HG02884 (cell line): ENCODE data around the gene SRPX2.
"Not testable (repeated sequence)": the region's sequence is repeated elsewhere in the genome, so short reads cannot be mapped to it uniquely, and the experiment has no call there.

Experiments
- ATAC-seq: cut with Tn5 transposase; IDR thresholded peaks from one replicate; pipeline ENCODE4 v1.9.1; 2021; ENCODE audit warnings: mild to moderate bottlenecking, moderate library complexity; ENCODE audit not compliant: unreplicated experiment

SRPX2 gene

DNA sequence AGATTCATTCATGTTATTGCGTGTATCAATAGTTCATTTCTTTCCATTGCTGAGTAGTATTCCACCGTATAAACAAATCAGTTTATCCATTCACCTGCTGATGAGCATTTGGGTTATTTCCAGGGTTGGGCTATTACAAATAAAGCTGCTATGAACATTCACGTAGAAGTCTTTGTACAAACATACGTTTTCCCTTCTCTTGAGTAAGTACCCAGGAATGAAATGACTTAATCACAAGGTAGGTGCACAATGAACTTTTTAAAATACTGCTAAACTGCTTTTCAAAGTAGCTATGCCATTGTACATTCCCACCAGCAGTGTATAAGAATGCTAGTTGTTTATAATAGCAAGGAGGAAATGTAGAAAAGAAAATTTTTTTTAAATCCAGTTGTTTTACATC is 52.0 kb downstream of the SRPX2 start:
- no peak for ATAC-seq

- no peak for ATAC-seq
These were observed 52.8 kb downstream of the SRPX2 start for GRCh38 chrX:100696699-100697351.

GRCh38 chrX:100698551-100698950 is 54.6 kb downstream of the SRPX2 start:
- ATAC-seq = no peak

- peak; percentile 77 for ATAC-seq
These were observed 56.8 kb downstream of the SRPX2 start for GRCh38 chrX:100700809-100701208.

DNA sequence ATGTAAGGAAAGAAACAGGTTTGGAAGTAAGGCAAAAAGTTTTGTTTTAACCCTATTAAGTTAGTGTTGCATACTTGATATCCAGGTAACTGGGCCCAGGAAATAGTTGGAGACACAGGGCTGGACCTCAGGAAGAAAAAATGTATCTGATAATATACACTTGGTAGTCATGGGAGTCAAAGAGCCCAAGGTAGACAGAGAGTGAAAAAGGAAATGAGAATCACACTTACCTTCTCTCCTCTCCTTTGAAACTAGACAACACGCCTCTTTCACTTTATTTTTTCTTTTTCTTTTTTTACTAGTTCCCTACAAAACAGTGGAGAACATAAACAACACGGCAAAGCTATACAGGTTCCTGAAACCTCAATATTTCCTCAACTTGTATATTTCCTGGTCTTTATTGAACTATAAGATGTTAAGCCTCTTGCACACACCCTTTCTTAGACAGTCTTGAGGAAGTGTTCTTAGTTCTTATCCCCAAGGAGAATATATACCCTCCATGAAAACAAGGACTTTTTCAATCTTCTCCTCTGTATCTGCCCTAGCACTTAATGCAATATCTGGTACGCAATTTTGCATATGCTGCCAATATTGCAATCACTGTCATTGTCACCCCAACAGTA is 60.7 kb downstream of the SRPX2 start:
- ATAC-seq = no peak

GRCh38 chrX:100710816-100711215 is 66.8 kb downstream of the SRPX2 start:
- no peak for ATAC-seq

- no peak for ATAC-seq
These were observed 73.4 kb downstream of the SRPX2 start for GRCh38 chrX:100717363-100717762.

GRCh38 chrX:100719139-100719538 is 75.1 kb downstream of the SRPX2 start:
- ATAC-seq = no peak

DNA sequence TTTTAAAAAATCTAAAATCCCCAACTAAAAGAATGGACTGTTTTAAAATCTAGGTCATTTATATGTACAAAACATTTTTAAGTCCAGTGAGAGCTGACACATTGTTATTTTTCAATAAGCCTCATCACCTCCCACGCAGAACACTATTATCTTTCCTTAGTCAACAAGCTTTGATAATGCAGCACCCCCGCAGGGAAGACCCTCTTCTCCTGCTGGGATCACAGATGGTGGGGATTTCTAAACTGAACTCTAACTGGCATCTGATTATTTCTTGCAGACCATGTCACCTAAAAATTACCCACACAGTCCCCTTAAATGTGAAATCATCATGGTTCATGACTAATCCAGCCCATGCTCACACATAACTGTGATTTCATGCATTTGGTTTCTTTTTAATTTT is 76.3 kb downstream of the SRPX2 start:
- ATAC-seq = no peak

DNA sequence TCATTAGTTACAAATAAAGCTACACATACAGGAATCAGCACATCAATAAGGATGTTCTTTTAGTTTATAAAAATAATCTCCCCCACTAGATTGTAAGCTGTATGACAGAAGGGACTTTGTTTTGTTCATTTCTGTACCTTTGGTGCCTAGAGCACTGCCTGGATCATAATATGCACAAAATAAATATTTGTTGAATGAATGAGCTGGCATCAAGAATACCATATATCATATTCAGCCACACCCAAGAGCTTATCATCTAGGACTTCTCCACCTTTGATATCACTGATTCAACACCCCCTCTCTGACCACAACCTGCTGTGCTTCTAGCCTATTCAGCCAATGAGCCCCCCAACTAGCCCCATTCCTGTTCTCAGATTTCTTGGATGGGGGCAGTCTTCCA is 77.3 kb downstream of the SRPX2 start:
- ATAC-seq = no peak

- ATAC-seq = not testable (repeated sequence)
These were observed 80.0 kb downstream of the SRPX2 start for GRCh38 chrX:100724006-100724405.
